GM12878 (cell line): ENCODE results near the gene GINS1. TPM values are rescaled to one million over a fixed set of nuclear protein-coding genes. Genes with fewer than 3 reads are reported as not detected.

Experiments used
- BHLHE40 ChIP-seq, 2 experiments: fragments of 450-650 bp in 1 of 2; IDR thresholded peaks; 2 replicates each; pipeline ENCODE4 v1.6.1; 2011 to 2017; ENCODE audit warnings: low read depth in 2 of 2, borderline replicate concordance in 1 of 2, improper control_type of control experiment in 1 of 2, low read length in 1 of 2, mild to moderate bottlenecking in 1 of 2
- CBX3 ChIP-seq: fragments of 200-600 bp; sonication (generic); IDR thresholded peaks from 2 replicates; pipeline ENCODE4 v1.6.1; 2016; ENCODE audit warnings: low read depth, borderline replicate concordance
- FOXK2 ChIP-seq: fragments of 450-650 bp; IDR thresholded peaks from 2 replicates; pipeline ENCODE4 v1.6.1; 2017; ENCODE audit warnings: mild to moderate bottlenecking, moderate library complexity
- FOXM1 ChIP-seq: IDR thresholded peaks from 2 replicates; pipeline ENCODE4 v1.6.1; 2012; ENCODE audit warnings: low read depth, mild to moderate bottlenecking, inconsistent platforms, low read length, moderate library complexity
- HDAC6 ChIP-seq: fragments of 200-600 bp; sonication (generic); IDR thresholded peaks from one replicate; pipeline ENCODE4 v1.8.0; 2017; ENCODE audit warnings: antibody characterized with exemption; ENCODE audit not compliant: unreplicated experiment
- KDM1A ChIP-seq: fragments of 200-600 bp; sonication (generic); IDR thresholded peaks from 2 replicates; pipeline ENCODE4 v1.6.1; 2016; ENCODE audit warnings: borderline replicate concordance
- MEF2A ChIP-seq: IDR thresholded peaks from 2 replicates; pipeline ENCODE4 v1.6.1; 2011; ENCODE audit warnings: low read depth, mild to moderate bottlenecking, low read length, moderate library complexity; ENCODE audit not compliant: insufficient read depth
- NFIC ChIP-seq: IDR thresholded peaks from 2 replicates; pipeline ENCODE4 v1.6.1; 2012; ENCODE audit warnings: low read depth, mild to moderate bottlenecking, inconsistent platforms, low read length, moderate library complexity
- NFXL1 ChIP-seq: fragments of 450-650 bp; IDR thresholded peaks from 2 replicates; pipeline ENCODE4 v1.6.1; 2017; ENCODE audit warnings: antibody characterized with exemption, mild to moderate bottlenecking, borderline replicate concordance
- NFYB ChIP-seq: IDR thresholded peaks from 2 replicates; pipeline ENCODE4 v1.6.1; 2011; ENCODE audit warnings: low read depth, mild to moderate bottlenecking, low read length, improper control_type of control experiment, moderate library complexity; ENCODE audit not compliant: insufficient read depth
- NRF1 ChIP-seq: conservative IDR thresholded peaks from 2 replicates; pipeline ENCODE4 v1.6.1; 2011; ENCODE audit warnings: mild to moderate bottlenecking, low read depth, low read length, improper control_type of control experiment
- PML ChIP-seq: IDR thresholded peaks from 2 replicates; pipeline ENCODE4 v1.6.1; 2012; ENCODE audit warnings: low read length, inconsistent platforms
- POLR2AphosphoS2 ChIP-seq: IDR thresholded peaks from 2 replicates; pipeline ENCODE4 v1.6.1; 2011; ENCODE audit warnings: low read depth, mild to moderate bottlenecking, low read length, improper control_type of control experiment, moderate library complexity
- POLR2AphosphoS5 ChIP-seq: IDR thresholded peaks from 2 replicates; pipeline ENCODE4 v1.6.1; 2011; ENCODE audit warnings: mild to moderate bottlenecking, low read length, inconsistent platforms
- POU2F2 ChIP-seq: IDR thresholded peaks from 3 replicates; pipeline ENCODE4 v1.6.1; 2011; ENCODE audit warnings: low read depth, mild to moderate bottlenecking, low read length, borderline replicate concordance
- RAD21 ChIP-seq: IDR thresholded peaks from 2 replicates; pipeline ENCODE4 v1.6.1; 2011; ENCODE audit warnings: mild to moderate bottlenecking, low read depth, low read length, moderate library complexity; ENCODE audit not compliant: insufficient read depth
- RAD51 ChIP-seq: fragments of 450-650 bp; IDR thresholded peaks from 2 replicates; pipeline ENCODE4 v1.6.1; 2016; ENCODE audit warnings: moderate library complexity, mild to moderate bottlenecking, inconsistent platforms
- RFX5 ChIP-seq: IDR thresholded peaks from 2 replicates; pipeline ENCODE4 v1.6.1; 2011; ENCODE audit warnings: low read depth, low read length, improper control_type of control experiment
- SIN3A ChIP-seq: IDR thresholded peaks from 2 replicates; pipeline ENCODE4 v1.6.1; 2012; ENCODE audit warnings: low read depth, low read length, improper control_type of control experiment
- SIX5 ChIP-seq: IDR thresholded peaks from 2 replicates; pipeline ENCODE4 v1.6.1; 2011; ENCODE audit warnings: mild to moderate bottlenecking, low read depth, low read length, moderate library complexity; ENCODE audit not compliant: severe bottlenecking
- SKIL ChIP-seq: fragments of 450-650 bp; IDR thresholded peaks from 2 replicates; pipeline ENCODE4 v1.6.1; 2017; ENCODE audit warnings: mild to moderate bottlenecking, low read depth, inconsistent platforms; ENCODE audit not compliant: poor library complexity, severe bottlenecking
- SMAD1 ChIP-seq: fragments of 450-650 bp; IDR thresholded peaks from 2 replicates; pipeline ENCODE4 v1.6.1; 2018; ENCODE audit warnings: mild to moderate bottlenecking, low read depth; ENCODE audit not compliant: partially characterized antibody
- SMAD5 ChIP-seq: IDR thresholded peaks from 2 replicates; pipeline ENCODE4 v1.6.1; 2016; ENCODE audit warnings: antibody characterized with exemption, low read depth
- SPI1 ChIP-seq: IDR thresholded peaks from 2 replicates; pipeline ENCODE4 v1.6.1; 2011; ENCODE audit warnings: low read depth, mild to moderate bottlenecking, low read length, moderate library complexity, borderline replicate concordance; ENCODE audit not compliant: insufficient read depth
- SUPT20H ChIP-seq: IDR thresholded peaks from 2 replicates; pipeline ENCODE4 v1.6.1; 2011; ENCODE audit warnings: low read depth, mild to moderate bottlenecking, low read length, moderate library complexity, borderline replicate concordance; ENCODE audit not compliant: control insufficient read depth
- TCF7 ChIP-seq: IDR thresholded peaks from 2 replicates; pipeline ENCODE4 v1.6.1; 2014; ENCODE audit warnings: antibody characterized with exemption, borderline replicate concordance
- ZBTB33 ChIP-seq: fragments of 450-650 bp; IDR thresholded peaks from 2 replicates; pipeline ENCODE4 v1.6.1; 2017; ENCODE audit warnings: mild to moderate bottlenecking
- ZSCAN29 ChIP-seq: fragments of 450-650 bp; IDR thresholded peaks from 2 replicates; pipeline ENCODE4 v1.6.1; 2017; ENCODE audit warnings: mild to moderate bottlenecking, moderate library complexity
- polyA plus RNA-seq, 11 experiments: library from polyadenylated mRNA; depleted of rRNA in 4 of 11; unstranded in 6 of 11; stranded (reverse) in 5 of 11; fragments of >200 nt; fragmentation: Nextera tagmentation in 4 of 11; fragmentation: Illumina TruSeq in 1 of 11; extraction: Ambion mirVana in 4 of 11; extraction: Trizol in 1 of 11; gene quantifications; 1 replicate in 1 of 11; 2 replicates in 10 of 11; pipeline versions ENCODE4 v1.2.1 to v1.2.3, GENCODE V29; 2011 to 2016; ENCODE audit warnings: inconsistent platforms in 2 of 11, missing spikeins in 2 of 11, low read depth in 1 of 11
- total RNA-seq, 4 experiments: library from RNA; depleted of rRNA in 3 of 4; stranded (reverse); fragments of >200 nt in 3 of 4; fragmentation: Illumina TruSeq in 1 of 4; extraction: Trizol in 1 of 4; gene quantifications; 2 replicates each; pipeline versions ENCODE4 v1.2.1 to v1.2.3, GENCODE V29; 2013 to 2021

The GINS1 gene
- total and polyA plus RNA-seq, 10 of the 15 experiments (the other 5 are each of a cell fraction or from before 2014, with no cell fraction given): 13.0 to 44.6 (median 30.3) TPM

GRCh38 chr20:25407311-25408169 lies at the start of gene GINS1 (continued):
- TF ChIP-seq SMAD1 (no peak), TCF7 (no peak), SIN3A (peak; percentile 97), KDM1A (no peak), NFIC (peak; percentile 45; the same call in 1 of the 2 replicates), SPI1 (no peak), NRF1 (no peak), ZSCAN29 (no peak), SKIL (no peak), NFXL1 (no peak), POU2F2 (no peak), NFYB (peak; percentile 63), PML (peak; percentile 88), RAD21 (no peak), SIX5 (no peak), POLR2AphosphoS2 (no peak), SUPT20H (no peak), BHLHE40 (IDR thresholded peaks at IDR 0.05; ENCODE audit: borderline replicate concordance in 1 of 2, low read depth in 2 of 2, low read length in 1 of 2) (peak in 1 of 2 experiments; percentile 4; a peak in 1 of 4 replicates), FOXM1 (peak; percentile 69), CBX3 (no peak), ZBTB33 (no peak), POLR2AphosphoS5 (peak; percentile 85), SMAD5 (no peak), FOXK2 (no peak), RAD51 (no peak), RFX5 (no peak), HDAC6 (peak; percentile 68), MEF2A (no peak)
